K562 (cell line): ENCODE results near the gene MALSU1. TPM values are rescaled to one million over a fixed set of nuclear protein-coding genes. Genes with fewer than 3 reads are reported as not detected.

Experiments used
- AFF4 ChIP-seq: sonication (generic); formaldehyde crosslinking; IDR thresholded peaks from 2 replicates; pipeline ENCODE4 v1.8.0; 2023; ENCODE audit warnings: mild to moderate bottlenecking, missing genetic modification reagents
- CCNT2 ChIP-seq: IDR thresholded peaks from 2 replicates; pipeline ENCODE4 v1.6.1; 2011; ENCODE audit warnings: borderline replicate concordance, low read depth, mild to moderate bottlenecking, moderate library complexity, mixed read lengths, low read length; ENCODE audit not compliant: insufficient read length; ENCODE audit errors: extremely low read depth
- E2F6 ChIP-seq, 2 experiments: IDR thresholded peaks; 2 replicates each; pipeline ENCODE4 v1.6.1; 2011; ENCODE audit warnings: borderline replicate concordance in 1 of 2, control low read depth in 1 of 2, low read depth in 1 of 2, low read length in 1 of 2, mild to moderate bottlenecking in 1 of 2, mixed read lengths in 1 of 2, moderate library complexity in 1 of 2; ENCODE audit not compliant: insufficient read depth in 1 of 2, insufficient read length in 1 of 2, poor library complexity in 1 of 2, severe bottlenecking in 1 of 2; ENCODE audit errors: extremely low read depth in 1 of 2
- FOS ChIP-seq: IDR thresholded peaks from 3 replicates; pipeline ENCODE4 v1.6.1; 2011; ENCODE audit not compliant: insufficient read length; ENCODE audit errors: extremely low read depth
- FOXA1 ChIP-seq: fragments of 450-650 bp; IDR thresholded peaks from 2 replicates; pipeline ENCODE4 v1.6.1; 2016; ENCODE audit warnings: mild to moderate bottlenecking, borderline replicate concordance
- GATAD2A ChIP-seq: fragments of 450-650 bp; IDR thresholded peaks from 2 replicates; pipeline ENCODE4 v1.6.1; 2017
- GTF2A2 ChIP-seq: IDR thresholded peaks from 2 replicates; pipeline ENCODE4 v1.6.1; 2016; ENCODE audit warnings: mild to moderate bottlenecking, missing genetic modification characterization, missing compliant biosample characterization
- HEY1 ChIP-seq: fragments of 250-450 bp; sonication (Bioruptor Pico); IDR thresholded peaks from 2 replicates; pipeline ENCODE4 v1.5.0; 2020; ENCODE audit warnings: mild to moderate bottlenecking, moderate library complexity, borderline replicate concordance
- IRF9 ChIP-seq: fragments of 450-650 bp; IDR thresholded peaks from 2 replicates; pipeline ENCODE4 v1.6.1; 2016; ENCODE audit warnings: missing biosample characterization, missing genetic modification characterization
- JUND ChIP-seq, 2 experiments: IDR thresholded peaks; 2 replicates in 1 of 2; 3 replicates in 1 of 2; pipeline ENCODE4 v1.6.1; 2011; ENCODE audit warnings: borderline replicate concordance in 2 of 2, low read depth in 2 of 2, low read length in 2 of 2, improper control_type of control experiment in 1 of 2, missing biosample characterization in 1 of 2, missing genetic modification characterization in 1 of 2, missing genetic modification reagents in 1 of 2
- NCOA6 ChIP-seq: fragments of 450-650 bp; IDR thresholded peaks from 2 replicates; pipeline ENCODE4 v1.6.1; 2017; ENCODE audit warnings: mild to moderate bottlenecking
- NFIC ChIP-seq: fragments of 450-650 bp; IDR thresholded peaks from 2 replicates; pipeline ENCODE4 v1.6.1; 2017; ENCODE audit warnings: mild to moderate bottlenecking, inconsistent platforms
- NR1H2 ChIP-seq: sonication (generic); formaldehyde crosslinking; IDR thresholded peaks from 2 replicates; pipeline ENCODE4 v1.4.0; 2020; ENCODE audit warnings: mild to moderate bottlenecking, missing genetic modification reagents
- RBM14 ChIP-seq: fragments of 200-400 bp; formaldehyde crosslinking; IDR thresholded peaks from 2 replicates; pipeline ENCODE4 v1.6.1; 2018; ENCODE audit warnings: low read depth, mild to moderate bottlenecking, low read length, moderate library complexity, borderline replicate concordance; ENCODE audit not compliant: insufficient read depth
- SMARCA4 ChIP-seq: fragments of 450-650 bp; IDR thresholded peaks from 2 replicates; pipeline ENCODE4 v1.6.1; 2016
- SNRNP70 ChIP-seq: fragments of 200-400 bp; formaldehyde crosslinking; optimal IDR thresholded peaks from 2 replicates; pipeline ENCODE3; 2017; ENCODE audit warnings: low read depth, low read length
- SPI1 ChIP-seq: IDR thresholded peaks from 2 replicates; pipeline ENCODE4 v1.6.1; 2011; ENCODE audit warnings: low read depth, low read length, control low read depth, borderline replicate concordance
- TAL1 ChIP-seq: fragments of 450-650 bp; IDR thresholded peaks from 2 replicates; pipeline ENCODE4 v1.6.1; 2016; ENCODE audit warnings: mild to moderate bottlenecking
- TCFL5 ChIP-seq: fragments of 250-450 bp; sonication (Bioruptor Pico); conservative IDR thresholded peaks from 2 replicates; pipeline ENCODE4 v1.6.1; 2021; ENCODE audit warnings: mild to moderate bottlenecking, moderate library complexity, matching md5 sums
- ZNF217 ChIP-seq: sonication (generic); formaldehyde crosslinking; IDR thresholded peaks from 2 replicates; pipeline ENCODE4 v1.8.0; 2022; ENCODE audit warnings: mild to moderate bottlenecking, missing genetic modification reagents
- ZNF408 ChIP-seq: fragments of 250-450 bp; sonication (Bioruptor Pico); IDR thresholded peaks from 2 replicates; pipeline ENCODE4 v1.4.0; 2020; ENCODE audit warnings: low read depth, mild to moderate bottlenecking, moderate library complexity
- ZNF707 ChIP-seq: fragments of 250-450 bp; sonication (Bioruptor Pico); conservative IDR thresholded peaks from 2 replicates; pipeline ENCODE4 v1.8.0; 2022; ENCODE audit warnings: inconsistent platforms, mild to moderate bottlenecking, moderate library complexity
- ZNF766 ChIP-seq: fragments of 200-800 bp; sonication (Bioruptor generic); conservative IDR thresholded peaks from 2 replicates; pipeline ENCODE4 v1.6.1; 2016; ENCODE audit warnings: missing genetic modification characterization, missing compliant biosample characterization
- ZNF785 ChIP-seq: fragments of 250-450 bp; sonication (Bioruptor Pico); IDR thresholded peaks from 2 replicates; pipeline ENCODE4 v1.4.0; 2020; ENCODE audit warnings: mild to moderate bottlenecking
- polyA plus RNA-seq, 8 experiments: library from polyadenylated mRNA; depleted of rRNA in 4 of 8; stranded (reverse) in 5 of 8; unstranded in 3 of 8; fragments of >200 nt; fragmentation: Nextera tagmentation in 2 of 8; fragmentation: Illumina TruSeq in 1 of 8; extraction: Ambion mirVana in 2 of 8; extraction: Trizol in 1 of 8; gene quantifications; 2 replicates each; pipeline versions ENCODE4 v1.2.1 to v1.2.3, GENCODE V29; 2011 to 2014; ENCODE audit warnings: inconsistent platforms in 1 of 8, missing spikeins in 1 of 8
- total RNA-seq, 7 experiments: library from RNA; depleted of rRNA in 6 of 7; stranded (reverse); fragments of >200 nt in 6 of 7; fragmentation: Illumina TruSeq in 2 of 7; extraction: Trizol in 2 of 7; gene quantifications; 2 replicates each; pipeline versions ENCODE4 v1.2.1 to v1.2.3, GENCODE V29; 2011 to 2021; ENCODE audit warnings: low replicate concordance in 1 of 7

Gene MALSU1
- total and polyA plus RNA-seq, 9 of the 15 experiments (the other 6 are each of a cell fraction or from before 2014, with no cell fraction given) = 12.3 to 308 (median 81.2) TPM

- no peak for TF ChIP-seq RBM14
- TF ChIP-seq FOXA1 = no peak
- TF ChIP-seq NCOA6 = no peak
- TF ChIP-seq ZNF785 (CRISPR knock-in tag) = no peak
- TF ChIP-seq GTF2A2 (tag) = no peak
- no peak for TF ChIP-seq AFF4 (CRISPR knock-in tag)
- no peak for TF ChIP-seq TCFL5 (CRISPR knock-in tag)
- TF ChIP-seq TAL1 = peak; percentile 53; the same call in 1 of the 2 replicates
- TF ChIP-seq FOS = peak; percentile 33
- no peak for TF ChIP-seq NR1H2 (CRISPR knock-in tag)
- peak in 1 of 2 experiments; percentile 14 for TF ChIP-seq E2F6 (IDR thresholded peaks at IDR 0.05; ENCODE audit: borderline replicate concordance in 1 of 2, extremely low read depth in 1 of 2, insufficient read depth in 1 of 2, insufficient read length in 1 of 2, low read depth in 1 of 2, low read length in 1 of 2, poor library complexity in 1 of 2, severe bottlenecking in 1 of 2)
- no peak for TF ChIP-seq ZNF217 (CRISPR knock-in tag)
- TF ChIP-seq GATAD2A = no peak
- no peak for TF ChIP-seq HEY1 (CRISPR knock-in tag)
- no peak for TF ChIP-seq ZNF766 (CRISPR knock-in tag)
- no peak for TF ChIP-seq ZNF707 (CRISPR knock-in tag)
- peak; percentile 47; the same call in 1 of the 2 replicates for TF ChIP-seq SPI1
- TF ChIP-seq ZNF408 (CRISPR knock-in tag) = no peak
- TF ChIP-seq SNRNP70 = no peak
- TF ChIP-seq IRF9 (tag) = no peak
- no peak for TF ChIP-seq NFIC
- TF ChIP-seq SMARCA4 = peak; percentile 92
- TF ChIP-seq CCNT2 = peak; percentile 85
- peak; percentile 97 for TF ChIP-seq JUND (IDR thresholded peaks at IDR 0.05; ENCODE audit: borderline replicate concordance, low read depth, low read length)
- TF ChIP-seq JUND (tag; IDR thresholded peaks at IDR 0.05; ENCODE audit: borderline replicate concordance, low read depth, low read length) = peak; percentile 95; the same call in 2 of the 3 replicates
Observed at GRCh38 chr7:23273141-23273599, 26.0 kb upstream of the MALSU1 start (continued).
